KG1 (cell line): ENCODE data around the gene ANLN.
"Not testable (repeated sequence)": the region's sequence is repeated elsewhere in the genome, so short reads cannot be mapped to it uniquely, and the experiment has no call there.

Experiments
- DNase-seq: peaks from one replicate; lab custom pipeline; 2025; lab: John Stamatoyannopoulos, UW

Gene ANLN

DNA sequence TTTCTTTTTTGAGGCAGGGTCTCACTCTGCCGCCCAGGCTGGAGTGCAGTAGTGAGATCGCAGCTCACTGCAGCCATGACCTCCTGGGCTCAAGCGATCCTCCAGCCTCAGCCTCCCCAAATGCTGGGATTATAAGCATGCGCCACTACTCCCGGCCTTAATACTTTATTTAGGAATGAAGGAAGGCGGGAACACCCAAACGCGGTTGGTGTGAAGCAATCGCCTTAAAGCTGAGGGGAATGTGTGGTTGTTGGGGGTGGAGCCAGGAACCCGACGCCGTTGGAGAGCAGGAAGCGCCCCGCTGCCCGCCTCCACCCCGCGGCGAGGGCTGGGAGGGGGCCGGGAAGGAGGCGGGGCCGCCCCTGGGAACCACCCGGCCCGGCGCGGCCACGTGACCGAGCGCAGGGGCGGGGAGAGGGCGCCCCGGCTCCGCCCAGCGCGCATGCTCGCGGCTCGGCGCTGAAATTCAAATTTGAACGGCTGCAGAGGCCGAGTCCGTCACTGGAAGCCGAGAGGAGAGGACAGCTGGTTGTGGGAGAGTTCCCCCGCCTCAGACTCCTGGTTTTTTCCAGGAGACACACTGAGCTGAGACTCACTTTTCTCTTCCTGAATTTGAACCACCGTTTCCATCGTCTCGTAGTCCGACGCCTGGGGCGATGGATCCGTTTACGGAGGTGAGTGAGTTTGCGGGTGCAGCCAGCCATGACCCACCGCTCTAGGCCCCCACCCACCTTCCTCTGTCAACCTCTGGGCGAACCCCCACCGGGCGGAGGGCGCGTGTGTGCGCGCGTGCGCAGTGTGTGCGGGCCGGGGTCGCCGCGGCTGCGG, at the start of gene ANLN:
Gene ANLN (plus strand): TSS at position 492 of the 828 bp plus-strand sequence. CDS start 165 bp downstream, at position 657.
- peak; percentile 76 for DNase-seq

DNA sequence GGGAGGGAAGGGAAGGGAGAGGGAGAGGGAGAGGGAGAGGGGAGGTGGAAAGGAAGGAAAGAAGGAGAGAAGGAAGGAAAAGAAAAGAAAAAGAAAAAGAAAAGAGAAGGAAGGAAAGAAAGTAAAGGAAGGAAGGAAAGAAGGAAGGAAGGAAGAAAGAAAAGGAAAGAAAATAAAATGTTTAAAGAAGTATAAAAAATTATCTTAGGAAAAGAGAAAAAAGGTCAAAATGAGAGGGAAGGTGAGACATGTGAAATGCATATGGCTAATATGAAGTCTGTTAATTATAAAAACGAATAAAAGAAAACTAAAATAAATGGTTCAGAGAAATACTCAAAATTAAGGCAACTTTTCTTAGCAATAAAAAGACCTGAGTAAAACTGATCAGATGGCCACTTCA, 46.1 kb upstream of the ANLN start:
- DNase-seq = no peak

- no peak for DNase-seq
Observed at GRCh38 chr7:36344622-36345021, 45.0 kb upstream of the ANLN start.

DNA sequence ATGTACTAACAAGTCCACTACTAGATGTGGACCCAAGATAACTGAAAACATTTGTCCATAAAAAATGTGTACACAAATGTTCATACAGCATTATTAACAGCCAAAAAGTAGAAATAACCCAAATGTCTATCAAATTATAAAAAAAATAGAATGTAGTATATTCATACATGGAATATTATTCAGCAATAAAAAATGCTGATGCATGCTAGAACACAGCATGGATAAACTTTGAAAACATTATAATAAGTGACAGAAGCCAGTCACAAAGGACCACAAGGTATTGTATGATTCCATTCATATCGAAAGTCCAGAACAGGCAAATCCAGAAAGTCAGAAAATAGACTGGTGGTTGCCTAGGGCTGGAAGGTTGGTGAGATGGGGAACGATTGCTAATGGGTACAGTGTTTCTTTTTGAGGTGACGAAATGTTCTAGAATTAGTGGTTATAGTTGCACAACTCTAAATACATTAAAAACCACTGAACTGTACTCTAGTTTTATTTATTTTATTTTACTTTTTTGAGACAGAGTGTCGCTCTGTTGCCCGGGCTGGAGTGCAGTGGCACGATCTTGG, 43.3 kb upstream of the ANLN start:
- DNase-seq = no peak

DNA sequence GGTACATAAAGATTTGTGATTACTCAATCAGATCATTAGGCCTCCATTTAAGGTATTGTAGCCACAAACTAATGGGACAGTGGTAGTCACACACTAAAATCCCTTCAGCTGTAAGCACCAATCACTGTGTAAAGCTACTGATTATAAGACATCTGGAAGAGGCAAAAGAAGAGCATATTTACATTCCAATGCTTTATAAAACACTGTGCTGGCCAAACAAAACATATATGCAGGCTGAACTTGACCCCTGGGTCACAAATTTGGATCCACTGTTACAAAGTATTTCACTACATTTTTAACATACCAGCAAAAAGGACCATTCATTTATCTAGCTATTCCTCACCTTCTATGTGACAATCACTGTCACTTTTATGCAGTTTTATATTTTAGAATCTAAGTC, 41.4 kb upstream of the ANLN start:
- no peak for DNase-seq

- DNase-seq = no peak
Observed at GRCh38 chr7:36348771-36349170, 40.9 kb upstream of the ANLN start.

- DNase-seq = no peak
Observed at GRCh38 chr7:36349626-36350025, 40.0 kb upstream of the ANLN start.

GRCh38 chr7:36355490-36355889, 34.2 kb upstream of the ANLN start:
- no peak for DNase-seq

GRCh38 chr7:36357054-36357453, 32.6 kb upstream of the ANLN start:
- DNase-seq = no peak

GRCh38 chr7:36358589-36358988, 31.1 kb upstream of the ANLN start:
- DNase-seq = no peak

GRCh38 chr7:36360244-36360643, 29.4 kb upstream of the ANLN start:
- no peak for DNase-seq

DNA sequence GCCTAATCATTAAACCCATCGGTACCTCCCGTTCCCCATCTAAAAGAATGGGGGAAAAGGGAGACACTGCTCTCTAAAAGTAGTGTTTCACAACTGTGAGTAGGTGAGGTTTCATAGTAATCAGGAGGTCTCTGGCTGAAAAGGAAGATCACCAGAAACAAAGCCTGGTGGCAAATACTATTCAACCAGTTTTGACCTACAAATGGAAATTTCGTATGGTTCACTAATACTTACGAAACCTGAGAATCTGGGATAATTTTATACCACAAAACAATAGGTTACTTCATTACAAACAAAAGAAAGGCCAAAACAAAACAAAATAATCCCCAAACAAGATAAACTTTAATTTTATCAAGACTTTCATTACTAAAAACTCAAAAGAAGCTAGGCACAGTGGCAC, 28.4 kb upstream of the ANLN start:
- DNase-seq = no peak

- DNase-seq = no peak
Observed at GRCh38 chr7:36363515-36363914, 26.1 kb upstream of the ANLN start.

- no peak for DNase-seq
Observed at GRCh38 chr7:36366005-36366717, 23.5 kb upstream of the ANLN start.

- peak; percentile 88 for DNase-seq
Observed at GRCh38 chr7:36366718-36367560, 22.7 kb upstream of the ANLN start.

- no peak for DNase-seq
Observed at GRCh38 chr7:36367561-36368077, 22.0 kb upstream of the ANLN start.

- no peak for DNase-seq
Observed at GRCh38 chr7:36368496-36368895, 21.2 kb upstream of the ANLN start.

GRCh38 chr7:36369171-36369570, 20.5 kb upstream of the ANLN start:
- DNase-seq = no peak

- DNase-seq = no peak
Observed at GRCh38 chr7:36370046-36370445, 19.6 kb upstream of the ANLN start.

DNA sequence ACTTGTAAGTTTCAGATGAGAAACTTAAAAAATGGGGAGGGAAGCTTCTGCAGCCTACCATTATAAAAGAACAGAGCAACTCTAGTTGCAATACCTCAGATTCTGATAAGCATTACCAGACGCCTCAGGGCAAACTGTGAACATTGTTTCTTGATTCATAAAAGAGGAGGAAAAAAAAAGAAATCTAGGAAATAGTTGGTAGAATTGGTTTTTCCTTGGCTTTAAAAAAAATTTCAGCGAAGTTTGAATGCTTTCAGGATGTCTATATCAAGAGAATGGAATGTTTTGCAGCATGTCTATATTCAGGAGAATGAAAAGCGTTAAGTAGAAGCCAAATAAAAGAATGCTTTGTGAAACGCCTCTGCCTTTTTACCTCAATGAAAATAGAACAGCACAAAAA, 17.5 kb upstream of the ANLN start:
- DNase-seq = no peak

- not testable (repeated sequence) for DNase-seq
Observed at GRCh38 chr7:36378555-36378954, 11.1 kb upstream of the ANLN start.
